ENCODE measurements around the gene TAOK1.

TAOK1 gene

GRCh38 chr17:29546830-29547229, 156.7 kb downstream of the TAOK1 start (continued):
- TF ChIP-seq ZNF416 (tag by site-specific recombination; IDR thresholded peaks at IDR 0.05) (no peak), REPIN1 (tag by site-specific recombination; IDR thresholded peaks at IDR 0.05; ENCODE audit: low read depth) (no peak), ZSCAN30 (tag by site-specific recombination; IDR thresholded peaks at IDR 0.05) (0 out of 2 replicates have a peak, but pooled peaks have one; percentile 13), ZBTB11 (tag by site-specific recombination; conservative IDR thresholded peaks at IDR 0.05; ENCODE audit: low read depth) (no peak), ZNF560 (tag by site-specific recombination; IDR thresholded peaks at IDR 0.05; ENCODE audit: borderline replicate concordance) (no peak), ZNF140 (tag by site-specific recombination; IDR thresholded peaks at IDR 0.05) (no peak), ZNF677 (tag by site-specific recombination; IDR thresholded peaks at IDR 0.05) (no peak), PRDM10 (tag by site-specific recombination; IDR thresholded peaks at IDR 0.05) (no peak), GLIS2 (tag by site-specific recombination; IDR thresholded peaks at IDR 0.05) (no peak), ZBTB7A (tag by site-specific recombination; IDR thresholded peaks at IDR 0.05; ENCODE audit: low read depth) (no peak), ZNF548 (tag by site-specific recombination; IDR thresholded peaks at IDR 0.05) (no peak), BCL11B (tag by site-specific recombination; IDR thresholded peaks at IDR 0.05; ENCODE audit: low read depth) (no peak), HOXD13 (CRISPR knock-in tag; IDR thresholded peaks at IDR 0.05; ENCODE audit: borderline replicate concordance) (no peak), ZBTB8A (tag by site-specific recombination; IDR thresholded peaks at IDR 0.05) (no peak), ZNF19 (tag by site-specific recombination; IDR thresholded peaks at IDR 0.05; ENCODE audit: low read depth) (no peak), KLF1 (tag by site-specific recombination; IDR thresholded peaks at IDR 0.05) (no peak), PRDM1 (tag by site-specific recombination; IDR thresholded peaks at IDR 0.05) (peak; percentile 38; the same call in 1 of the 2 replicates), ZNF239 (tag by site-specific recombination; IDR thresholded peaks at IDR 0.05) (no peak), YY2 (tag by site-specific recombination; IDR thresholded peaks at IDR 0.05) (no peak), ZNF121 (tag by site-specific recombination; IDR thresholded peaks at IDR 0.05) (no peak), OSR2 (tag by site-specific recombination; IDR thresholded peaks at IDR 0.05) (no peak), PRDM6 (tag by site-specific recombination; IDR thresholded peaks at IDR 0.05) (peak; percentile 25; the same call in 1 of the 2 replicates), OVOL3 (tag by site-specific recombination; IDR thresholded peaks at IDR 0.05) (no peak), ZNF26 (tag by site-specific recombination; IDR thresholded peaks at IDR 0.05) (no peak), ZBTB44 (tag by site-specific recombination; IDR thresholded peaks at IDR 0.05) (peak; percentile 75), ZBTB49 (tag by site-specific recombination; IDR thresholded peaks at IDR 0.05; ENCODE audit: low read depth) (no peak), KLF8 (tag by site-specific recombination; IDR thresholded peaks at IDR 0.05) (no peak), ZNF16 (tag by site-specific recombination; IDR thresholded peaks at IDR 0.05; ENCODE audit: low read depth) (no peak)

Measured in HEK293 (cell line).